Hepatocyte (in vitro differentiated cells): Measurements from ENCODE around the gene ARFIP1. TPM values are rescaled to one million over a fixed set of nuclear protein-coding genes. Genes with fewer than 3 reads are reported as not detected.
A peak's percentile ranks its signal among the peaks of the same experiment; 100 is the strongest.

Source experiments
- DNase-seq: peaks from one replicate; pipeline ENCODE4 v3.0.0-alpha.2; 2016; ENCODE audit warnings: low spot score
- H2AFZ ChIP-seq: fragments of 200-600 bp; sonication (generic); 2 replicates; pipeline ENCODE4 v1.6.0; 2016; ENCODE audit warnings: antibody characterized with exemption, mild to moderate bottlenecking
- H3K27ac ChIP-seq: fragments of 200-600 bp; sonication (generic); 2 replicates; pipeline ENCODE4 v1.5.1; 2016; ENCODE audit warnings: mild to moderate bottlenecking
- H3K27me3 ChIP-seq: fragments of 200-600 bp; sonication (generic); 2 replicates; pipeline ENCODE4 v1.6.1; 2016
- H3K36me3 ChIP-seq: fragments of 200-600 bp; sonication (generic); replicated peaks from 2 replicates; pipeline ENCODE4 v1.5.1; 2016; ENCODE audit warnings: low read depth; ENCODE audit not compliant: insufficient read depth
- H3K4me1 ChIP-seq: fragments of 200-600 bp; sonication (generic); 2 replicates; pipeline ENCODE4 v1.5.1; 2016; ENCODE audit warnings: mild to moderate bottlenecking, moderate library complexity; ENCODE audit not compliant: insufficient read depth
- H3K4me2 ChIP-seq: fragments of 200-600 bp; sonication (generic); 2 replicates; pipeline ENCODE4 v1.6.0; 2016
- H3K4me3 ChIP-seq: fragments of 200-600 bp; sonication (generic); 2 replicates; pipeline ENCODE4 v1.5.1; 2016; ENCODE audit warnings: mild to moderate bottlenecking
- H3K79me2 ChIP-seq: fragments of 200-600 bp; sonication (generic); 2 replicates; pipeline ENCODE4 v1.6.0; 2017; ENCODE audit warnings: mild to moderate bottlenecking
- H3K9me2 ChIP-seq: fragments of 200-600 bp; sonication (generic); replicated peaks from 2 replicates; pipeline ENCODE4 v1.6.0; 2017; ENCODE audit warnings: mild to moderate bottlenecking; ENCODE audit not compliant: insufficient read depth
- H3K9me3 ChIP-seq: fragments of 200-600 bp; sonication (generic); 2 replicates; pipeline ENCODE4 v1.5.1; 2016; ENCODE audit warnings: low read depth, mild to moderate bottlenecking
- H4K20me1 ChIP-seq: fragments of 200-600 bp; sonication (generic); 2 replicates; pipeline ENCODE4 v1.6.0; 2016; ENCODE audit warnings: mild to moderate bottlenecking; ENCODE audit not compliant: insufficient read depth, poor library complexity, severe bottlenecking
- EZH2 ChIP-seq: fragments of 200-600 bp; sonication (generic); IDR thresholded peaks from 2 replicates; pipeline ENCODE4 v1.6.1; 2016; ENCODE audit warnings: antibody characterized with exemption, mild to moderate bottlenecking, borderline replicate concordance
- EZH2phosphoT487 ChIP-seq: fragments of 200-600 bp; sonication (generic); IDR thresholded peaks from one replicate; pipeline ENCODE4 v1.6.1; 2018; ENCODE audit warnings: antibody characterized with exemption, mild to moderate bottlenecking, low read depth, moderate library complexity; ENCODE audit not compliant: unreplicated experiment, severe bottlenecking
- WGBS: methylation state at CpG from one replicate; pipeline ENCODE4 v1.1.6; 2016; ENCODE audit warnings: low lambda C conversion rate; ENCODE audit errors: missing lambda C conversion rate; 5-methylcytosine and 5-hydroxymethylcytosine counted together
- polyA plus RNA-seq: library from polyadenylated mRNA; unstranded; fragments of >200 nt; fragmentation: Nextera tagmentation; extraction: Ambion mirVana; gene quantifications from 2 replicates; pipeline ENCODE4 v1.2.1, GENCODE V29; 2016
- total RNA-seq: library from RNA; depleted of rRNA; stranded (reverse); fragments of >200 nt; gene quantifications from 2 replicates; pipeline ENCODE4 v1.2.3, GENCODE V29; 2014
- TF ChIP-seq, protein P1 (sequence below): fragments of 200-600 bp; sonication (generic); IDR thresholded peaks from 2 replicates; pipeline ENCODE4 v1.5.1; 2016; ENCODE audit warnings: antibody characterized with exemption, mild to moderate bottlenecking; ENCODE audit not compliant: poor library complexity

Gene ARFIP1
- total and polyA plus RNA-seq, 2 experiments from 2014 or later, result 21.7 to 39.1 TPM

DNA sequence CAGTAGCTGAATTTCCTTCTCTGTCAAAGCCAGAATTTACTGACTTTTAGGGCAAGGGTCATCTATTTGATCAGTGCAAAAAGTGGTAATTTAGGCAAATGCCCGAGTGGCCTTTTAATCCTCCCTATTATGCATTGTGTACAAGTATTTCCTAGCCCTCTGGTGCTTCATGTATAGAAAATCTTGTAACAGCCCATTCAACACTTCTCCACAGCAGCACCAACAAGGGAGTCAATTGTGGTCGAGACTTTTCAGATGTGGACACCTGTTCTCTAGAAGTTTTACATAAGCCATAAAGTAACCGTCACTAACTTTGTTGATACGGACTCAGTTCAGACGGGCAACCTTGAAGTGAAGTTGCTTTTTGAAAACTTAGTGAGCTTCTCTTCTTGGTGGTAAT, 105.4 kb downstream of the ARFIP1 start:
- no peaks in the 10 kb centered on the region for H3K4me1 ChIP-seq
- DNase-seq, result no peak
- TF ChIP-seq EZH2phosphoT487, result no peak
- TF ChIP-seq, protein P1, sequence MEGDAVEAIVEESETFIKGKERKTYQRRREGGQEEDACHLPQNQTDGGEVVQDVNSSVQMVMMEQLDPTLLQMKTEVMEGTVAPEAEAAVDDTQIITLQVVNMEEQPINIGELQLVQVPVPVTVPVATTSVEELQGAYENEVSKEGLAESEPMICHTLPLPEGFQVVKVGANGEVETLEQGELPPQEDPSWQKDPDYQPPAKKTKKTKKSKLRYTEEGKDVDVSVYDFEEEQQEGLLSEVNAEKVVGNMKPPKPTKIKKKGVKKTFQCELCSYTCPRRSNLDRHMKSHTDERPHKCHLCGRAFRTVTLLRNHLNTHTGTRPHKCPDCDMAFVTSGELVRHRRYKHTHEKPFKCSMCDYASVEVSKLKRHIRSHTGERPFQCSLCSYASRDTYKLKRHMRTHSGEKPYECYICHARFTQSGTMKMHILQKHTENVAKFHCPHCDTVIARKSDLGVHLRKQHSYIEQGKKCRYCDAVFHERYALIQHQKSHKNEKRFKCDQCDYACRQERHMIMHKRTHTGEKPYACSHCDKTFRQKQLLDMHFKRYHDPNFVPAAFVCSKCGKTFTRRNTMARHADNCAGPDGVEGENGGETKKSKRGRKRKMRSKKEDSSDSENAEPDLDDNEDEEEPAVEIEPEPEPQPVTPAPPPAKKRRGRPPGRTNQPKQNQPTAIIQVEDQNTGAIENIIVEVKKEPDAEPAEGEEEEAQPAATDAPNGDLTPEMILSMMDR, result no peak
- no peak for TF ChIP-seq EZH2

DNA sequence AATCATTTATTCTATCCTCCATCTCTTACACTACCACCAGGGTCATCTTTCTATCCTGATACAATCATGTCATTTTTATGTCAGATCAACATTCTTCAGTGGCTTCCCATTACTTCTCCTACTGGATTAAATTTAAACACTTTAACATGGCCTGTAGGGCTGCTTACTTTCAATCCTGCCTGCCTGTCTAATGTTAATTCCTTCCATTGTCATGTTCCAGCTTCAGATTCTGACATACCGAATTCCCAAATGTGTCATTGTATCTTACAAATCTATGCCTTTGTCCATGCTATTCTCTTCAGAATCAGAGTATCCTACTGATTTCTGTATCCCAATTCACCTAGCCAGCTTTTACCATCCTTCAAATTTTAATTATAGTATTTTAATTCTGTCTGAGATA, 106.4 kb downstream of the ARFIP1 start:
- H3K36me3 ChIP-seq, result no peaks in the 10 kb centered on the region
- H3K4me2 ChIP-seq, result no peak overlapping the region
- no peaks in the 10 kb centered on the region for H3K27me3 ChIP-seq
- no peaks in the 10 kb centered on the region for H3K4me1 ChIP-seq
- H3K27ac ChIP-seq, result no peak overlapping the region
- WGBS, result 91% methylated on average over 1 of the region's 1 CpG
- DNase-seq, result no peak
- TF ChIP-seq, protein P1, result no peak
- no peak for TF ChIP-seq EZH2
- TF ChIP-seq EZH2phosphoT487, result no peak
- no peaks in the 10 kb centered on the region for H3K9me3 ChIP-seq
- H2AFZ ChIP-seq, result no peak overlapping the region
- no peaks in the 10 kb centered on the region for H4K20me1 ChIP-seq
- H3K79me2 ChIP-seq, result no peaks in the 10 kb centered on the region
- no peak overlapping the region for H3K4me3 ChIP-seq
- H3K9me2 ChIP-seq, result no peaks in the 10 kb centered on the region

More for the DNA sequence above, 105.4 kb downstream of the ARFIP1 start:
- H3K36me3 ChIP-seq, result no peaks in the 10 kb centered on the region
- H3K79me2 ChIP-seq, result no peaks in the 10 kb centered on the region
- no peaks in the 10 kb centered on the region for H4K20me1 ChIP-seq
- H3K9me2 ChIP-seq, result no peaks in the 10 kb centered on the region
- no peak overlapping the region for H2AFZ ChIP-seq
- no peaks in the 10 kb centered on the region for H3K9me3 ChIP-seq
- no peak overlapping the region for H3K4me2 ChIP-seq
- no peak overlapping the region for H3K4me3 ChIP-seq
- H3K27ac ChIP-seq, result no peak overlapping the region
- 76% methylated on average over 5 of the region's 5 CpGs for WGBS
- H3K27me3 ChIP-seq, result no peaks in the 10 kb centered on the region

DNA sequence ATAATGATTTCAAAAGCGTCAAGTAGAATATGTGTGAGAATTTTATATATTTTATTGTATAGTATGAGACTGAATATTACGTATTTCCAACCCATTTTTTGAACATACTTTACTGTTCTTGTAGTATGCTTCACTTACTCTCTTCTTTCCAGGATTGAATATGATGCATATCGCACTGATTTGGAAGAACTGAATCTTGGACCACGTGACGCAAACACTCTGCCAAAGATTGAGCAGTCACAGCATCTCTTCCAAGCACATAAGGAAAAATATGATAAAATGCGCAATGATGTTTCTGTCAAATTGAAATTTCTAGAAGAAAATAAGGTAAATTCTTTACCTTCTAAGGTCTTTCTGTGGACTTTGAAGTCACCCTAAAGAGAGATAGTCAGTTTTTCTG, 108.2 kb downstream of the ARFIP1 start:
- H3K79me2 ChIP-seq, result no peaks in the 10 kb centered on the region
- no peaks in the 10 kb centered on the region for H4K20me1 ChIP-seq
- WGBS, result 100% methylated on average over 6 of the region's 6 CpGs
- no peak overlapping the region for H3K4me2 ChIP-seq
- no peaks in the 10 kb centered on the region for H3K27me3 ChIP-seq
- H3K4me3 ChIP-seq, result no peak overlapping the region
- H3K36me3 ChIP-seq, result no peaks in the 10 kb centered on the region
- no peak for DNase-seq
- peaks cover 8% of the 10 kb centered on the region for H3K4me1 ChIP-seq
- no peak for TF ChIP-seq EZH2
- TF ChIP-seq, protein P1, result no peak
- no peak for TF ChIP-seq EZH2phosphoT487
- H3K27ac ChIP-seq, result no peak overlapping the region
- H2AFZ ChIP-seq, result no peak overlapping the region
- H3K9me3 ChIP-seq, result no peaks in the 10 kb centered on the region
- H3K9me2 ChIP-seq, result no peaks in the 10 kb centered on the region

DNA sequence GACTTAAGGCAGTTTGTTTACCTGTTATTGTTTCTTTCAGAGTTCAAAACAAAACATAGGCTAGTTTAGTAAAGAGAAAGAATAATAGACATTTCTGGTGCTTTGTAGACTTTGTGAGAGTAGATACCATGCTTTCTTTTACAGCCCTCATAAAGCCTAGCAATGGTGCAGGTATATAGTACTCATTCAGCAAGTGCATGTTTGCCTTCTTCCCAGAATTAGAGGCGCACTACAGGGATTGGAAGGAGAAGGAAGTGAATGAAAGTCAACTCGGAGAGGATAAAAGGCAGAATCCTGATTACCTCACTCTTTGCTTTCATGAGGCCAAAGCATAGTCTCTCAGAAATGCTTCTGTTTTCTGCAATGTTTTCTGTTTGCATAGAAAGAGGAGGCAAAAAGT, 113.2 kb downstream of the ARFIP1 start:
- Histone ChIP-seq H3K36me3 (no peaks in the 10 kb centered on the region), H3K27me3 (no peaks in the 10 kb centered on the region), H3K4me3 (no peak overlapping the region), H3K4me1 (peaks cover 8% of the 10 kb centered on the region), H4K20me1 (no peaks in the 10 kb centered on the region), H3K4me2 (peak overlapping the region; percentile 4), H3K9me2 (no peaks in the 10 kb centered on the region), H3K79me2 (no peaks in the 10 kb centered on the region), H3K27ac (peak overlapping the region; percentile 38), H2AFZ (no peak overlapping the region), H3K9me3 (no peaks in the 10 kb centered on the region)
- WGBS, result 45% methylated on average over 2 of the region's 2 CpGs
- DNase-seq, result peak; percentile 49
- TF ChIP-seq EZH2 (no peak), EZH2phosphoT487 (no peak)
- TF ChIP-seq, protein P1, result no peak
